Hematopoietic multipotent progenitor cell (in vitro differentiated cells): ENCODE measurements around the gene TCF3. TPM values are rescaled to one million over a fixed set of nuclear protein-coding genes. Genes with fewer than 3 reads are reported as not detected.
"Not testable (repeated sequence)": the region's sequence is repeated elsewhere in the genome, so short reads cannot be mapped to it uniquely, and the experiment has no call there.

ENCODE experiments used
- DNase-seq, 3 donors: peaks; one replicate each; pipeline ENCODE4 v3.0.0-alpha.2; 2011 to 2015; ENCODE audit warnings: low read depth in 2 of 3, low spot score in 2 of 3
- total RNA-seq: library from RNA; depleted of rRNA; stranded (reverse); fragments of >200 nt; gene quantifications from one replicate; pipeline ENCODE4 v1.2.3, GENCODE V29; 2012

The TCF3 gene
- total RNA-seq, 1 donor, result 151 TPM

DNA sequence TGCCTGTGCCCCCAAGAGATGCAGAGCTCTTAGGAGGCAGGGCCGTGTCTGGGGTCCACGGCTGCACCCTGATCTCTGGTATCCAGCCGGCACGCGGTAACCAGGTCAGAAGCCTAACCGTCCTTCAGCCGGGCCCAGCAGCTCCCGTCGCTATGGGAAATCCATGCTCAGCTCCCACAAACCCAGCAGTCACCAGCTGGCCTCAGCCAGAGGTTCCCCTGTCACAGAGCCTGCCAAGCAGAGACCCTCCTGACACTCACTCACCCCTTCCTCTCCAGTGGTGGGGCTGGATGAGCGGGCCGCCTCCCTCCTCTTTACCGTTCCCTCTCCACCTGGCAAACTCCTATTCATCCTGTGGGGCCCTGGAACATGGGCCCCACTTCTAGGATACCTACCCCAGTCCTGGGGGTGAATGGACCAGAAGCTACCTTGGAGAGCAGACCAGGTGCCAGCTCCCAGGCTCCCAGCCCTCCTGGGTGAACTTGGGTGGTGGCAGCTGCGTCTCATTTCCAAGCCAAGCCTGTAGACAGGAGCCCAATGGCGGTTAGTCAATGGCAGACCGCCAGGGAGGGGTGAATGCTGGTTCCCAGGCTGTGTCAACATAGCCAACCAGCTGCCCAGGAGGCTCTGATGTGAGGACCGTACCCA lies 21.4 kb upstream of the TCF3 start:
- DNase-seq, result no peak

DNA sequence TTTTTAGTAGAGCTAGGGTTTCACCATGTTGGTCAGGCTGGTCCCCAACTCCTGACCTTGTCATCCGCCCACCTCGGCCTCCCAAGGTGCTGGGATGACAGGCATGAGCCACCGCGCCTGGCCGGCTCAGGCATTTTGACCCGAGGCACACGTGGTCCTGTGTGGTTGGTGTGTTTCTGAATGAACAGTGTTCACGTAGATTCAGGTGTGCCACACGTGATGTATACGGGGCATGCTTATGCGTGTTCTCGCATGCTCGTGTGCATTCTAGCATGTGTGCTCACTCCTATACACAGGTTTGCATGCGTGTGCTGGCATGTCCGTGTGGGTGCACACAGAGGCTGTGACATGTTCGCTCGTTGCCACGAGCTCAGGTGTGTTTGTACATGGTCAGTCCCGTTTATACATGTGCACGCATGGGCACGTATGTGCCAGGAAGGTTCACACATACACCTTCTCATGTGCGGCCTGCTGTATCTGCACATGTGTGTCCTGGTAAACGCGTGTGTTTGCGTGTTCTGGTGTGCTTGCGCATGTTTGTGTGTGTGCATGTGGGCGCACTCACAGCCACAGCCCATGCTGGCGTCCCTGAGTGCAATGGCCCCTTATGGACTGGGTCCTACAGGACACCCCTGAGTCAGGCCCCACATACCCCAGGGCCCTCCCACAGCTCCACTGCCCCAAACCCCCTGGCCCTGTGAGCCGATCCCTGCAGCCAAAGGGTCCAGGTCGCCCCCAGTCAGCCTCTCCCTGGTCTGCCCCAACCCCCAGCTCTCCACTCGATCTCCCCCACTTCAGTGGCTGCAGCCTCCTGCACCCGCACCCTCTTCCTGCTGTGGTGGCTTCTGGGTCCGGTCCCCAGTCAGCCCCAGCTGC lies 20.6 kb upstream of the TCF3 start:
- no peak for DNase-seq

DNA sequence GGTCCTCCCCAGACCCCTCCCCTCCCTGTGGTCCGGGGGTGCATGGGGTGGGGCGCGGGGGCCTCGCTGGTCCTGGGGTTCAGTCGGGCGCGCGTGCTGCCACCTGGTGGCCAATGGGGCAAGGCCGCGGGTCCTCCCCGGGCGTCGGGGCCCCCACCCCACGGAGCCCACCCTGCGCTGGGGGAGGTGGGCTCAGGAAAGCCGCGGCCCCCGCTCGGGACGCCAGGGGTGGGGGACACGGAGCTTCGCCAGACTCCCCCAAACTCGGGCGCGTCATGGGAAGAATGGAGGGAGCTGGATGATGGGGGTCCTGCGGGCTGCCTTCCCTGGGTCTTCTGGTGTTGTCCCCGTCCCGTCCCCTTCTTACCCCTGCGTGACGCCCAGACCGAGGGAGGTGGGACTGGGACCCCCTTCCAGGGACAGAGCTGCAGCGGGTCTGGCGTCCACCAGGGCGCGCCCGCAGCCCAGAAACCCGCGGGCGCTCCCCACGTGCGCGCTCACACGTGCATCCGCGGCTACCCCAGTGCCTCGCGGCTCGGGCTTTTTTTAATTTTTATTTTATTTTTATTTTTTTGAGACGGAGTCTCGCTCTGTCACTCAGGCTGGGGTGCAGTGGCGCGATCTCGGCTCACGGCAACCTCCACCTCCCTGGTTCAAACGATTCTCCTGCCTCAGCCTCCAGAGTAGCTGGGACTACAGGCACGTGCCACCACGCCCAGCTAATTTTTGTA lies 19.8 kb upstream of the TCF3 start:
- DNase-seq, result peak in 2 of 3 donors; percentile 63 to 68

DNA sequence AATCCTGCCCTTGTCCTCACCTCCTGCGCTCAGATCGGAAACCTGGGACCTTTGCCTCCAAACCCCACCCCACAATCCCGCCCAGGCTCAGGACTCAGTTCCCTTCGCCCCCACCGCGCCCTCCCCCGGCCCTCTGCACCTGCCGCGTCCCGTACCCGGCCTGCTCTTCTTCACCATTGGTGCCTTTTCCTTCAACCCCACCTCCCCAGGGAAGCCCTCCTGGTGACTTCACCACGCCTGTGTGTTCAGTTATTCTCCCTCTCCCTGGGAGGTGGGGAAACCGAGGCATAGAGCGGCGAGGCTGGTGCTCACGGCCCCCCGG lies 19.3 kb upstream of the TCF3 start:
- no peak for DNase-seq

DNA sequence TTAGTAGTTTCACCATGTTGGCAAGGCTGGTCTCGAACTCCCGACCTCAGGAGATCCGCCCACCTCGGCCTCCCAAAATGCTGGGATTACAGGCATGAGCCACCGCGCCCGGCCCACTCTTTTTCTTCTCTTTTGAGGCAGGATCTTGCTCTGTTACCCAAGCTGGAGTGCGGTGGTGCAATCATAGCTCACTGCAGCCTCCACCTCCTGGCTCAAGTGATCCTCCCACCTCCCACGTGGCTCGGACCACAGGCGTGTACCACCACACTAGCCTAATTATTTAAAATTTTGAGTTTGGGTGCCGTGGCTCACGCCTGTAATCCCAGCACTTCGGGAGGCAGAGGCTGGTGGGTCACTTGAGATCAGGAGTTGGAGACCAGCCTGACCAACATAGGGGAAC lies 18.3 kb upstream of the TCF3 start:
- DNase-seq, result not testable (repeated sequence)

GRCh38 chr19:1668486-1669270 lies 16.3 kb upstream of the TCF3 start:
- peak in 2 of 3 donors; percentile 22 to 28 for DNase-seq

DNA sequence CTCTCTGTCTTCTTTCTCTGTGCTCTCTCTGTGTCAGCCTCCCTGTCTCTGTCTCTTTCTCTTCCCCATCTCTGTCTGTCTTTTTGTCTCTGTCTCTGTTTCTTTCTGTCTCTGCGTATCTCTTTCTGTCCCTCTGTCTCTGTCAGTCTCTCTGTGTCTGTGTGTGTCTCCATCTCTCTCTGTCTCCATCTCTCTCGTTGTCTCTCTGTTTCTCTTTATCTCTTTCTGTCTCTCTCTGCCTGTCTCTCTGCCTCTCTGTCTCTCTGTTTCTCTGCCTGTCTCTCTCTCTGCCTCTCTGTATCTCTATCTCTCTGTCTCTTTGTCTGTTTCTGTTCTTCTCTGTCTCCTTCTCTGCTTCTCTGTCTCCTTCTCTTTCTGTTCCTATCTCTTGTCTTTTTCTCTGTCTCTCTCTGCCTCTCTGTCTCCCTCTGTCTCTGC lies 15.7 kb upstream of the TCF3 start:
- no peak for DNase-seq

DNA sequence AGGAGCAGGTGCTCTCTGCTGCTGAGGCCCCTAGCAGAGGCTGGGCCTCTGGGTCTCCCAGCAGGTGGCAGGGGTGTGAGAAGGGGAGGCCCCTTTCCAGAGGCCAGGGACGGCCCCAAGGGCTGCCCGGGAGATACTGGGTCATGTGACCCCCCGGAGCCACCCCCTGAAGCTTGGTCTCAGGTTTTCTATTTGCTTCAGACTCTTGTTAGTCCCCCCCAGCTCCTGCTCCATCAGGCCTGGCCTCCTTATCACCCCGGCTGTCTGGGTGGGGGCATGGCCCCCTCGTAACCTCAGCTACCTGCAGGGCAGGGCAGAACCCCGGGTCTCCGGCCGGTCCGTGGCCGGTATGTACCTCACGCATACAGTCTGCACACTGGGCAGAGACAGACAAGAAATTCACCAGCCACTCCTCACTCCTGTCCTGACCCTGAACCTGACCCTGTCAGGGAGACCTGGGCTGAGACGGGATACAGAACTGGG lies 13.2 kb upstream of the TCF3 start:
- DNase-seq, result no peak

DNA sequence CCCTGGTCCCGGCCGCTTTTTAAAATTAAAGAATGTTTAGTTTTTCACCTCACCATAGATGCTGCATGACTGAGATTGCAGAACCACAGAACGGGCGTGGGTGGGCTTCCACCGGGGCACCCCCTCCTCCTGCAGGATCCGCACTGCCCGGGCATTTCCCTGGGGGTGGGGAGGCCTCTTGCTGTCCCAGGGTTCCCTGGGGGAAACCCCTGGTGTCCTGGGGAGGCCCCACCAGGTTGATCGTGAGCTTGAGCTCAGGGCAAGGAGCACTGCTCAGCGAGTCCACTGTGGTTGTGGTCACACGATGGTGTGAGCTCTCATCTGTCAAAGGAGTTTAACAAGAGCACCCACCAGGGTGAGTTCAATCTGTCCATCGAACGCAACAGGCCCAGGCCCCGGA lies 11.4 kb upstream of the TCF3 start:
- no peak for DNase-seq

GRCh38 chr19:1663227-1663626 lies 10.8 kb upstream of the TCF3 start:
- DNase-seq, result not testable (repeated sequence)

- no peak for DNase-seq
These were observed 9.6 kb upstream of the TCF3 start for GRCh38 chr19:1661995-1662394.

- no peak for DNase-seq
These were observed 6.6 kb upstream of the TCF3 start for GRCh38 chr19:1659084-1659427.

- DNase-seq, result no peak
These were observed 6.0 kb upstream of the TCF3 start for GRCh38 chr19:1658150-1659083.

DNA sequence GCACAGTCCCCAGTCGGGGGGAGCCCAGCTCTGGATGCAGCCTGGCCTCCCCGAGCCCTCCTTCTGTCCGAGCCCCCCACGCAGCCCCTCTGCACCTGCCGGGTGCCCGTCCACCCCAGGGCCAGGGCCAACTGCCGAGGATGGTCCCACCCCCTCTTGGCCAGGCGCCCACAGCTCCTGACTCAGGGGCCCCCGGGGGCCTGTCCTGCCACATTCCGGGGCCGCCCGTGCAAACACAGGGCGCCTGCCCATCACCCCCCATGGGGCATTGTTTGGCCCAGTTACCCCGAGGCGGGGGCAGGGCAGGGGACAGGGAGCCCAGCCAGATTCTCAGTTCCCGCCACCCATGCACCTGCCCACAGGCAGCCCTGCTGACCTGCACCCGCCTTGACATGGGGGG lies 5.3 kb upstream of the TCF3 start:
- no peak for DNase-seq

GRCh38 chr19:1656988-1657536 lies 4.6 kb upstream of the TCF3 start:
- DNase-seq, result no peak

DNA sequence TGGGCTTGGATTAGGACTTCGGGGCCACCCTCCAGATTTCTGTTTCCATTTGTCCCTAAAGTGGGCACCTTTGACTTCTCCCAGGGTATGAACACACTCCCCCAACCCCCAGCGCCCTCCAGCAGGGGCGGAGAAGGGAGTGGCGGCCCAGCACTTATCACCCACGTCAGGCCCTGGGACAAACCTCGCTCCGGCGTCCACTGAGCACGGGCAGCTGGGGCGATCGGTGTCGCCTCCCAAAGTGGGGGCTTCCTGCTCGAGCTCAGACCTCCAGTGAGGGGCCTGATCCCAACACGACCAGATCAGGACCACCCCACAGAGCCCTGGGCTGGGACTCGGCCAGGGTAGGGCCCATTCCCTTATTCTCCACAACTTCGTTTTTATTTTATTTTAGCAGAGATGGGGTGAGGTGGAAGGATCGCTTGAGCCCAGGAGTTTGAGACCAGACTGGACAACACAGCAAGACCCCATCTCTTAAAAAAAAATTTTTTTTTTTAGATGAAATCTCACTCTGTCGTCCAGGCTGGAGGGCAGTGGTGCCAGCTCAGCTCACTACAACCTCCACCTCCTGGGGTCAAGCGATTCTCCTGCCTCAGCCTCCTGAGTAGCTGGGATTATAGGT lies 3.7 kb upstream of the TCF3 start:
- DNase-seq, result no peak

DNA sequence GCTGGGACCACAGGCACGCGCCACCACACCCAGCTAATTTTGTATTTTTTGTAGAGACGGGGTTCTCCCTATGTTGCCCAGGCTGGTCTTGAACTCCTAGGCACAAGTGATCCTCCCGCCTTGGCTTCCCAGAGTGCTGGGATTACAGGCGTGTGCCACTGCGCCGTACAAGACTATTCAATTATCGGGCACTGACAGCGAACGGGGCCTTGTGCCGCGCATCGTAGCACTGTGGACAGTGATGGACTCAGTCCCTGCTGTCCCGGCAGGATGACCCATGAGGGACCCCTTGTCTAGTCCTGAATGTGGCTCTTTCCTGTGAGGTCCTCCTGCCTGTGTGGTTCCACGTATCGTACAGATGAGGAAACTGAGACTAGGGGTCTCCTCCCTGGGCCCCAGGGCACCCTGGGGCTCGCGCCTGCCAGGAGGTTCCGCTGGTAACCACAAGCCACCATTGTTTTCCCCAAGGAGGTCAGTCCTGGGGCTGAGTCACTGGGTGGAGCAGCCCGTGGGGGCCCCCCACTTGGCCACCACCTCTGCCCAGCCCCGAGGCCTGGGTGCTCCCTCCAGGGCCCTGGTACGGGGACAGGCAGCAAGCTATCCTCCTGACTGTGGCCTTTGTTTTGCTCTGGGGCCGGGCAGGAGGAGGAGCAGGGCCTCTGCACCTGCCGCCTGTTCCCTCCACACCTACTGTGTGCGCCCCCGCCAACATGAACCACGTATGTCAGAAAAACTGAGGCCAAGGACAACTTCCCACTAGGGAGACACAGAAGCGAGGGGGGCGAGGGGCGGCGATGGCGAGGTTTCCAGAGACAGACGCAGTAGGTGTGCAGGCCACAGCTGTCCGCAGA lies 2.9 kb upstream of the TCF3 start:
- no peak for DNase-seq

DNA sequence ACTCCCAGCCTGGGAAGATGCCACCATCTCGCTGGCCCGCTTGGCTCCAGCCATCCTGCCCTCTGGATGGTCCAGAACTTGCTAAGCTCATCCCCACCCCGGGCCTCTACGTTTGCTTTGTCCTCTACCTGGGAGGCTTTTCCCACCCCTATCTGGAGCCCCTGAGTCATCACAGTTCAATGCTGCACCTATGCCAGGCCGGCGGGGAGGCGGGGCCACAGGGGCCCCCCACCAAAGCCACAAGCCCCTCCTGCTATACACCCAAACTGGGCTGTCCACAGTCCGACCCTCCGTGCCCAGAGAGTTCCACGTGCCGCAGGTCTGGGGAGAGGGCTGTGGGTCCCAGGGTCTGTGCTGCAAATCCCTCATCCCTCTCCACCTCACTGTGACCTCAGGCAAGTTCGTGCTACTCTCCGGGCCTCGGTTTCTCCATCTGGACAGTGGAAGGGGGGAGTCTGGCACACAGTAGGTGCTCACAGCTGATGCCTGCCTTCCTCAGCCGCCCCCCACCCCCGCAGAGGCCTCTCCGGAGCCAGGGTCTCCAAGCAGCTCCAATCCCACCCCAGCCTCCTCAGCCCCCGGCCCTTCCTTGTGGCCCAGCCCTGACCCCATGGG lies 1.9 kb upstream of the TCF3 start:
- no peak for DNase-seq
